Neural cell (in vitro differentiated cells): Measurements from ENCODE around the gene FOXP4.

ENCODE experiments used
- EP300 ChIP-seq: fragments of 450-650 bp; conservative IDR thresholded peaks from 2 replicates; pipeline ENCODE4 v1.6.1; 2014; ENCODE audit warnings: antibody characterized with exemption, mild to moderate bottlenecking, moderate library complexity; ENCODE audit not compliant: poor library complexity, severe bottlenecking
- TF ChIP-seq, protein P1 (sequence below): fragments of 450-650 bp; IDR thresholded peaks from 2 replicates; pipeline ENCODE4 v1.5.1; 2014; ENCODE audit warnings: antibody characterized with exemption, mild to moderate bottlenecking, moderate library complexity; ENCODE audit not compliant: poor library complexity, severe bottlenecking

DNA sequence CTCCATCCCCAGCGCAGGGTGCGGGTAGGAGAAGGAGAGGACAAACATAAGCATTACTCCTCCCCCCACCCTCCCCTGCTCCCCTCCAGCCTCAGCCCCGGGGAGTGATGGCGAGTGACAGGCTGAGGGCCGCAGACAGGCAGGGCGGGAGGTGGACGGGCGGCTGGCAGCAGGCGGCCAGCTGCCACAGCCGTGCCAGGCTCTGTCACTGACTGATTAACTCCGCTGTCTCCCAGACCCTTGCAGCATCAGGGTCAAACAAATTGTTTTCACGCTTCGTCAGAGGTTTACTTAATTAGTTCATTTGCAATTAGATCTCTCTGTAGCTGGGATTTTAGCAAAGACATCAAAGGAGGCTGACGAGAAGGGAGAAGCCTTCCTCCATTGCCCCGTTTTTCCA, 41.9 kb downstream of the FOXP4 start:
- TF ChIP-seq, protein P1, sequence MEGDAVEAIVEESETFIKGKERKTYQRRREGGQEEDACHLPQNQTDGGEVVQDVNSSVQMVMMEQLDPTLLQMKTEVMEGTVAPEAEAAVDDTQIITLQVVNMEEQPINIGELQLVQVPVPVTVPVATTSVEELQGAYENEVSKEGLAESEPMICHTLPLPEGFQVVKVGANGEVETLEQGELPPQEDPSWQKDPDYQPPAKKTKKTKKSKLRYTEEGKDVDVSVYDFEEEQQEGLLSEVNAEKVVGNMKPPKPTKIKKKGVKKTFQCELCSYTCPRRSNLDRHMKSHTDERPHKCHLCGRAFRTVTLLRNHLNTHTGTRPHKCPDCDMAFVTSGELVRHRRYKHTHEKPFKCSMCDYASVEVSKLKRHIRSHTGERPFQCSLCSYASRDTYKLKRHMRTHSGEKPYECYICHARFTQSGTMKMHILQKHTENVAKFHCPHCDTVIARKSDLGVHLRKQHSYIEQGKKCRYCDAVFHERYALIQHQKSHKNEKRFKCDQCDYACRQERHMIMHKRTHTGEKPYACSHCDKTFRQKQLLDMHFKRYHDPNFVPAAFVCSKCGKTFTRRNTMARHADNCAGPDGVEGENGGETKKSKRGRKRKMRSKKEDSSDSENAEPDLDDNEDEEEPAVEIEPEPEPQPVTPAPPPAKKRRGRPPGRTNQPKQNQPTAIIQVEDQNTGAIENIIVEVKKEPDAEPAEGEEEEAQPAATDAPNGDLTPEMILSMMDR = no peak
- TF ChIP-seq EP300 = no peak
